Karpas-422 (cell line): Measurements from ENCODE around the gene CTNND2. TPM values are rescaled to one million over a fixed set of nuclear protein-coding genes. Genes with fewer than 3 reads are reported as not detected.

Source experiments
- DNase-seq: peaks from one replicate; pipeline ENCODE4 v3.0.0-alpha.2; 2015
- H2AFZ ChIP-seq: fragments of 200-600 bp; sonication (generic); 2 replicates; pipeline ENCODE4 v1.6.1; 2014; ENCODE audit warnings: antibody characterized with exemption, low read length, mixed read lengths
- H3K27ac ChIP-seq: fragments of 200-600 bp; sonication (generic); 2 replicates; pipeline ENCODE4 v1.5.1; 2014; ENCODE audit warnings: mild to moderate bottlenecking, low read length, moderate library complexity
- H3K27me3 ChIP-seq: fragments of 200-600 bp; sonication (generic); 2 replicates; pipeline ENCODE4 v1.6.1; 2014; ENCODE audit warnings: low read length, mixed read lengths
- H3K36me3 ChIP-seq: fragments of 200-600 bp; sonication (generic); 2 replicates; pipeline ENCODE4 v1.6.1; 2014; ENCODE audit warnings: low read length, mixed read lengths; ENCODE audit not compliant: insufficient read depth
- H3K4me1 ChIP-seq: fragments of 200-600 bp; sonication (generic); 2 replicates; pipeline ENCODE4 v1.6.1; 2014; ENCODE audit warnings: mild to moderate bottlenecking, low read length, mixed read lengths
- H3K4me2 ChIP-seq: fragments of 200-600 bp; sonication (generic); 2 replicates; pipeline ENCODE4 v1.6.1; 2014; ENCODE audit warnings: low read length, low read depth, mild to moderate bottlenecking; ENCODE audit not compliant: poor library complexity, severe bottlenecking
- H3K4me3 ChIP-seq: fragments of 200-600 bp; sonication (generic); 2 replicates; pipeline ENCODE4 v1.5.1; 2014; ENCODE audit warnings: mild to moderate bottlenecking, antibody characterized with exemption, low read length, mixed read lengths
- H3K79me2 ChIP-seq: fragments of 200-600 bp; sonication (generic); 2 replicates; pipeline ENCODE4 v1.6.1; 2014; ENCODE audit warnings: mild to moderate bottlenecking, low read length, mixed read lengths
- H3K9ac ChIP-seq: fragments of 200-600 bp; sonication (generic); 2 replicates; pipeline ENCODE4 v1.6.0; 2014; ENCODE audit warnings: low read length
- H3K9me2 ChIP-seq: fragments of 200-600 bp; sonication (generic), shearing (Covaris generic); replicated peaks from 2 replicates; pipeline ENCODE4 v1.6.0; 2014; ENCODE audit warnings: mild to moderate bottlenecking, low read length, moderate library complexity; ENCODE audit not compliant: insufficient read depth
- H3K9me3 ChIP-seq: fragments of 300-700, 200-600 bp; sonication (generic); 2 replicates; pipeline ENCODE4 v1.6.1; 2014; ENCODE audit warnings: low read length, mixed read lengths
- H4K20me1 ChIP-seq: fragments of 200-600 bp; sonication (generic); 2 replicates; pipeline ENCODE4 v1.6.1; 2014; ENCODE audit warnings: mild to moderate bottlenecking, antibody characterized with exemption, low read length, low read depth; ENCODE audit not compliant: insufficient read depth
- total RNA-seq: library from RNA; depleted of rRNA; stranded (reverse); fragments of >200 nt; shearing (Covaris generic); gene quantifications from 2 replicates; pipeline ENCODE4 v1.2.3, GENCODE V29; 2014; ENCODE audit warnings: low replicate concordance

CTNND2 gene
- total RNA-seq, 1 experiment from 2014 or later = not detected

- Histone ChIP-seq H2AFZ (no peak overlapping the region), H4K20me1 (no peaks in the 10 kb centered on the region), H3K9me2 (no peaks in the 10 kb centered on the region), H3K4me3 (no peak overlapping the region), H3K79me2 (no peaks in the 10 kb centered on the region), H3K9ac (no peak overlapping the region), H3K4me2 (no peak overlapping the region), H3K9me3 (no peaks in the 10 kb centered on the region), H3K27ac (no peak overlapping the region), H3K4me1 (no peaks in the 10 kb centered on the region), H3K36me3 (no peaks in the 10 kb centered on the region), H3K27me3 (no peaks in the 10 kb centered on the region)
- no peak for DNase-seq
Observed at GRCh38 chr5:11247224-11247623, 657.0 kb downstream of the CTNND2 start.

GRCh38 chr5:11240293-11241190 lies 663.7 kb downstream of the CTNND2 start:
- no peaks in the 10 kb centered on the region for H3K4me1 ChIP-seq
- no peak overlapping the region for H3K9ac ChIP-seq
- H3K27me3 ChIP-seq = no peaks in the 10 kb centered on the region
- H2AFZ ChIP-seq = no peak overlapping the region
- no peaks in the 10 kb centered on the region for H4K20me1 ChIP-seq
- no peak for DNase-seq
- H3K9me2 ChIP-seq = no peaks in the 10 kb centered on the region
- no peaks in the 10 kb centered on the region for H3K79me2 ChIP-seq
- no peak overlapping the region for H3K4me3 ChIP-seq
- no peaks in the 10 kb centered on the region; the same call in 1 of the 2 replicates for H3K36me3 ChIP-seq
- peaks cover 5% of the 10 kb centered on the region for H3K9me3 ChIP-seq
- H3K27ac ChIP-seq = no peak overlapping the region
- H3K4me2 ChIP-seq = no peak overlapping the region

DNA sequence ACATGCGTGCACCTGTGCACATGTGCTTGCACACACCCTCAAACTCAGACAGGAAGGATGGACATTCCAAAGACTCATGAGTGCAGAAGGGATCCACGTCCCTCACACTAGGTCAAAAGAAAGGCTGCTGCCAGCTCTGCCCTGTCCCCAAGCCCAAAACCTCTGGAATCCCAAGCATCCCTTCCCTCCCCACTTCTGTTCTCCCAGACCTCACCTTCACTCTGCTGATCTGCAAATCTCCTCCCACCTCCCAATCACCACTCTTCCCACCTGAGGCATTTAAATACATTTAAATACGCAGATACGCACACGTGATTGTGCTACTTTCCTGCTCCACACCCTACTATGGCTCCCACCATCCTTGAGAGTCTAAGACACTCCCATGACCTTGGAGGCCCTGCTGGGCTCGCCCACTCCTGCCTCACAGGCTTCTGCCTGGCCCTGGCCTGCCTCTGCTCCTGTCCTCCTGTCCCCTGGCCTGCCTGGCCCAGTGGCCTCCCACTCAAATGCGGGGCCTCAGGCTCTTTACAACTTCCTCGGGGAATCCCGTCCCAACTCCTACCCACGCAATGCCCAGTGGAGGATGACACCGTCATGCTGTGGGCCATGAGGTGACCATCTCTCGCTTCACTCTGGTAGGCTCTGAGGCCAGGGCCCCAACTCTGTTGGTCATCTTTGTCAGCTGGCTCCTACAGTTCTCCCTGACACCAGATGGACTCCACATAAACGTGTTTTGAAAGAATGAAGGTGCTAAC lies 664.8 kb downstream of the CTNND2 start:
- H3K9me3 ChIP-seq = peaks cover 5% of the 10 kb centered on the region
- H4K20me1 ChIP-seq = no peaks in the 10 kb centered on the region
- H2AFZ ChIP-seq = no peak overlapping the region
- H3K36me3 ChIP-seq = no peaks in the 10 kb centered on the region; the same call in 1 of the 2 replicates
- H3K79me2 ChIP-seq = no peaks in the 10 kb centered on the region
- no peak overlapping the region for H3K4me2 ChIP-seq
- DNase-seq = no peak
- no peak overlapping the region for H3K9ac ChIP-seq
- H3K9me2 ChIP-seq = no peaks in the 10 kb centered on the region
- H3K27me3 ChIP-seq = no peaks in the 10 kb centered on the region
- no peak overlapping the region for H3K4me3 ChIP-seq
- no peaks in the 10 kb centered on the region for H3K4me1 ChIP-seq
- H3K27ac ChIP-seq = no peak overlapping the region

DNA sequence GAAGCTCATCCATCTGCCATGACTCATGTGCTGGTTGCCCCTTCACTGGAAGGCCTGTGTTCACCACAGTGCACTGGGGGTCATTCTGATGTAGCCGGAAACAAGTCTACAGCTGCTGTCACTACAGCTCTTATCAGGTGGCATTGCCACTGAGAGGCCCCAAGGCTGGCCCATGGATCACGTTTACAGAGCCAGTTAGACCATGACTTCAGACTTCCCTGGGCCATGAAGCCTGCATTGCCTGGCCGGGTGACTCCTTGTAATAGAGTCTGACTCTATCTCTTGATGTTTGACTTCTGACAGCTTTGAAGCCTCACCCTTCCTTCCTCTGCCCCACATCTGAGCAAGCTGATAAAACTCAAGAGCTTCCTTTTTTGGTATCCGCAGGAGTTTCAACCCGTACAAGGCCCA lies 669.7 kb downstream of the CTNND2 start:
- H3K9me3 ChIP-seq = no peaks in the 10 kb centered on the region

GRCh38 chr5:11230890-11231289 lies 673.4 kb downstream of the CTNND2 start:
- Histone ChIP-seq H3K4me3 (no peak overlapping the region), H3K4me2 (no peak overlapping the region), H3K36me3 (no peaks in the 10 kb centered on the region), H2AFZ (no peak overlapping the region), H3K79me2 (no peaks in the 10 kb centered on the region), H3K27ac (no peak overlapping the region), H3K27me3 (no peaks in the 10 kb centered on the region), H3K9ac (no peak overlapping the region), H3K9me2 (no peaks in the 10 kb centered on the region), H3K4me1 (no peaks in the 10 kb centered on the region), H4K20me1 (no peaks in the 10 kb centered on the region), H3K9me3 (no peaks in the 10 kb centered on the region)
- DNase-seq = no peak

More for the DNA sequence above, 669.7 kb downstream of the CTNND2 start:
- Histone ChIP-seq H4K20me1 (no peaks in the 10 kb centered on the region), H3K27ac (no peak overlapping the region), H3K4me2 (no peak overlapping the region), H3K9ac (no peak overlapping the region), H3K36me3 (no peaks in the 10 kb centered on the region), H3K4me3 (no peak overlapping the region), H3K9me2 (no peaks in the 10 kb centered on the region), H3K4me1 (no peaks in the 10 kb centered on the region), H3K27me3 (no peaks in the 10 kb centered on the region), H3K79me2 (no peaks in the 10 kb centered on the region), H2AFZ (no peak overlapping the region)
- DNase-seq = no peak

DNA sequence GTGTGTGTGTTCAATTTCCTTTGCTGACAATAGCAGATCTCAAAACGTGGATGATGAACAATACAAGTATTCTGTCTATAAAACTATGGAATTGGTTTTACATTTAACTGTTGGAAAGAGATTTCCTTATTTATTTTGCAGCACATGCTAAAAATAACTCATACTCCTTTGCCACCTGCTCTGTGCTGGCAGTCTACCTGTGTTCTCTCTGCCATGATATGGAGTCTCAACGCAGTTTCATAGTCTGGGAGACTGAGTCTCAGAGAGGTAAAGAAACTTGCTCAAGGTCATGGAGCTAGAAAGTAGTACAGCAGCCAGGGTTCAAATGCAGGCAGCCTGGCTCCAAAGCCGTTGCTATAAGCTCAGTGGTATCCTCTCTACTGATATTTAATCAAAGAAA lies 677.2 kb downstream of the CTNND2 start:
- H3K27me3 ChIP-seq = no peaks in the 10 kb centered on the region
- no peak for DNase-seq
- H3K79me2 ChIP-seq = no peaks in the 10 kb centered on the region
- no peaks in the 10 kb centered on the region for H4K20me1 ChIP-seq
- no peaks in the 10 kb centered on the region for H3K4me1 ChIP-seq
- H2AFZ ChIP-seq = no peak overlapping the region
- H3K9me2 ChIP-seq = no peaks in the 10 kb centered on the region
- H3K27ac ChIP-seq = no peak overlapping the region
- no peaks in the 10 kb centered on the region for H3K36me3 ChIP-seq
- H3K4me2 ChIP-seq = no peak overlapping the region
- no peaks in the 10 kb centered on the region for H3K9me3 ChIP-seq
- no peak overlapping the region for H3K9ac ChIP-seq
- H3K4me3 ChIP-seq = no peak overlapping the region

DNA sequence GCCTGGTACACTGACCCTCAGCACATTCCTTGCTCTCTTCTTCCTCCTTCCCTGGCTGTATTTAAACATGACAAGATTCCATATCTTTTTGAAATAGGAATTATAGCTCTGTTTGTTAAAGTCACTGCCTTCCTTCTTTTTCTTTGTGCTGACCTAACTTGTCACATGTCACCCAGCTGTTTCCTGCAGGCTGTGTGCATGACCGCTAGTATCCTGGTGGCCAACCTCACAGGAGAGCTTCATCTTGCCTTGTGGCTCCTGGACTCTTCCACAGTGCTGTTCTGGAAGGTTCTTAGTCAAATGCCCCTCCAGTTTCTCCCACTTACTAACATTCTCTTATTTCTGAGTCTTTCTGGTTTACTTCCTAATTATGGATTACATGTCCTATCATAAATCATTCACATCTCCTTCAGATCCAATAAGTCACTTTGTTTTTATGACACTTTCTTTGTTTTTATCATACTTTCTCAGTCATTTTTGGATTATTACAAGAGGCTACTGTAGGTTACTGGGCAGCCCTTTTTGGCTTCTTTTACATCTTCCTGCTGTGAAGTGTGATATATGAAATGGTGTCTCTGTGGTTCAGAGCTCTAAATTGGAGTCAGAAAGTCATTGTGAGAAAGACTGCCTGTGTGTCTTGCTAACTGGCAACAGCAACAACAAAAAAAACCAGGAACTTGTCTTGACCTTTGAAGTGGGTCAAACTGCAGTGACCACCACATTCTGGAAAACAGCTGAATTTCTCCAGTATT lies 679.6 kb downstream of the CTNND2 start:
- Histone ChIP-seq H3K9ac (no peak overlapping the region), H3K79me2 (no peaks in the 10 kb centered on the region), H4K20me1 (no peaks in the 10 kb centered on the region), H3K4me2 (no peak overlapping the region), H3K9me2 (no peaks in the 10 kb centered on the region), H3K4me1 (no peaks in the 10 kb centered on the region), H3K9me3 (no peaks in the 10 kb centered on the region), H3K4me3 (no peak overlapping the region), H2AFZ (no peak overlapping the region), H3K27me3 (no peaks in the 10 kb centered on the region), H3K27ac (no peak overlapping the region), H3K36me3 (no peaks in the 10 kb centered on the region)
- DNase-seq = no peak

DNA sequence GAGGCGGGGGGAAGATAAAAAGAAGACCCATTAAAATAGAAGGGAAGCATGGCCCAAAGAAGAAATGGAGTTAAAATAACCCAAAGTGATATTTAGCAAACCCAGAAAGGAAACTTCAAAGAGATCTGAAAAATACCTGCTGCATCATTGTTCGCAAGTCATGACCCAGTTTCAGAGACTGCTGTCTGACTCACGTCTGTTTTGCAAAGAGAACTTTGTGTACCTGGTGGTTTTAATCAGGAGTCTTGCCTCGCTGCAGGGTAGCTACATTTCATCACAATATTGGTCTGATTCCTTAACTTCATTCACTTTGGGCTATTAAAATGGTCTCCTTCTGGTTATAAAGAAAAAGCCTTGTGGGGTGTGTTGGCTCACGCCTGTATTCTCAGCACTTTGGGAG lies 682.1 kb downstream of the CTNND2 start:
- H3K4me3 ChIP-seq = no peak overlapping the region
- no peaks in the 10 kb centered on the region for H4K20me1 ChIP-seq
- H2AFZ ChIP-seq = no peak overlapping the region
- H3K27me3 ChIP-seq = no peaks in the 10 kb centered on the region
- no peaks in the 10 kb centered on the region for H3K79me2 ChIP-seq
- H3K9ac ChIP-seq = no peak overlapping the region
- no peak overlapping the region for H3K27ac ChIP-seq
- no peaks in the 10 kb centered on the region for H3K4me1 ChIP-seq
- H3K9me3 ChIP-seq = no peaks in the 10 kb centered on the region
- H3K36me3 ChIP-seq = no peaks in the 10 kb centered on the region
- DNase-seq = no peak
- no peaks in the 10 kb centered on the region for H3K9me2 ChIP-seq
- no peak overlapping the region for H3K4me2 ChIP-seq
